GM12864 (cell line): ENCODE data around the gene TXNL4B.

Experiments
- DNase-seq: peaks from one replicate; pipeline ENCODE4 v3.0.0-alpha.2; 2011; ENCODE audit warnings: low read depth
- H3K4me3 ChIP-seq: 2 replicates; pipeline ENCODE4 v1.5.1; 2011; ENCODE audit warnings: mild to moderate bottlenecking, low read depth, low read length, control low read depth
- TF ChIP-seq, protein P1 (sequence below): IDR thresholded peaks from 2 replicates; pipeline ENCODE4 v1.5.1; 2011; ENCODE audit warnings: low read depth, mild to moderate bottlenecking, moderate library complexity, low read length, control low read depth, inconsistent platforms; ENCODE audit errors: missing control alignments

The TXNL4B gene

DNA sequence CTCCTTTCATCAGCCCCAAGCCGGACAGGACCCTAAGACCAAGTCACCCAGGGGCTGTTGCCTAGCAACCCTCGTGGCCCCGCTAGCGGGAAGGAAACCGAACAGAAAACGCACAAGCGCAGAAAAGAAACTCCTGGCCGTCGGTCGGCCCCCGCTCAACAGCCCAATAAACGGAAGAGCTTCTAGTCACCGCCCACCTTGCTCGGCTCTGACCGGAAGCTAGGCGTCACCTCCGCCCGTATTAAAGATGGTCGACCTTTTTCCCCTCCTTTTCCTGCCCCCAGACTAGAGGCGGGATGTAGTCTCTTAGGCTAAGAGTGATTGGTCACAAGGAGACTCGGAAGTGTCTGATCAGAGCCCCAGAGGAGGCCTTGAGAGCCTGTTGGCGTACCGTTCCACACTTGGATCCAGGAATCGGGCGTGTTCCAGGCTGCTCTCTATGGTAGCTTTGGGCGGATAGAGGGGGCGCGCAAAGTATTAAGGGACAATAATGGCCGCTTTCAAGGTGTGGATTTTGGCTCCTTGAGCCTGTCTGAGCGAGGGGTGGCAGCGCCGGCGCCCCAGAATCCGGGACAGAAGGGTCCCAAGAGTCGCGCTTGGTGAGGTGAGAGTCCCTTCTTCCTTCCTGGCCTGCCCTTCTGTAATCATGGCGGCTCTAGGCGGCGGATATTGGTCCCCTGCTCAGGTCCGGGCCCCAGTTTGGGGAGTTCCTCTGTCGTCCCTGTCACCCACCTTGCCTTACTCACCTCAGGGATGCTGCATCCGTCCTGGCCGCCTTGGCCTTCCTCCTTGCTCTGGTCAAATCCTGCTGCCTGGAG is at the start of gene TXNL4B, which contains the start of gene DHX38:
Gene TXNL4B, minus strand, starts transcription at position 173 of the 818 bp plus-strand sequence. CDS start 2,871 bp downstream, outside the sequence.
Gene DHX38, plus strand, starts transcription at position 400 of the 818 bp plus-strand sequence. CDS start 2,311 bp downstream, outside the sequence.
- peak within 1 kb of the TSS; percentile 91 for H3K4me3 ChIP-seq
- DNase-seq = peak; percentile 98
- TF ChIP-seq, protein P1, sequence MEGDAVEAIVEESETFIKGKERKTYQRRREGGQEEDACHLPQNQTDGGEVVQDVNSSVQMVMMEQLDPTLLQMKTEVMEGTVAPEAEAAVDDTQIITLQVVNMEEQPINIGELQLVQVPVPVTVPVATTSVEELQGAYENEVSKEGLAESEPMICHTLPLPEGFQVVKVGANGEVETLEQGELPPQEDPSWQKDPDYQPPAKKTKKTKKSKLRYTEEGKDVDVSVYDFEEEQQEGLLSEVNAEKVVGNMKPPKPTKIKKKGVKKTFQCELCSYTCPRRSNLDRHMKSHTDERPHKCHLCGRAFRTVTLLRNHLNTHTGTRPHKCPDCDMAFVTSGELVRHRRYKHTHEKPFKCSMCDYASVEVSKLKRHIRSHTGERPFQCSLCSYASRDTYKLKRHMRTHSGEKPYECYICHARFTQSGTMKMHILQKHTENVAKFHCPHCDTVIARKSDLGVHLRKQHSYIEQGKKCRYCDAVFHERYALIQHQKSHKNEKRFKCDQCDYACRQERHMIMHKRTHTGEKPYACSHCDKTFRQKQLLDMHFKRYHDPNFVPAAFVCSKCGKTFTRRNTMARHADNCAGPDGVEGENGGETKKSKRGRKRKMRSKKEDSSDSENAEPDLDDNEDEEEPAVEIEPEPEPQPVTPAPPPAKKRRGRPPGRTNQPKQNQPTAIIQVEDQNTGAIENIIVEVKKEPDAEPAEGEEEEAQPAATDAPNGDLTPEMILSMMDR = no peak

DNA sequence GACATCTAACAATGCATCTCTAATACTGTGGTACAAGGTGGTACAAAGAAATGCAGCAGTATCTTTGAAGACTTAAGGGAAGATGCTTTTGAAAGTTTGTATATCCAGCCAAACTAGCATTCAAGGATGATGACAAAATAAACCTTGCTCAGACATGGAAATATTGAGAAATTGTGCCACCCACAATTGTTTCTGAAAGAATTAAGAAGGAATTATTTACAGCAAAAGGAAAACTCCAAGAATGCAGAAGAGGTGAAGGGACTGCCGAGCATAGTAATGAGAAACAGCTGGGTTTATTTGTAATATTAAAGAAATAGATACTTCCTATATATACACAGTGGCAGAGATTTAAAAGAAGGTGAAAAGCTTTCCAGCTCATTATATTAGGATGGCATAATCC is 49.1 kb upstream of the TXNL4B start:
- no peak overlapping the region for H3K4me3 ChIP-seq
- TF ChIP-seq, protein P1 = no peak
- no peak for DNase-seq

DNA sequence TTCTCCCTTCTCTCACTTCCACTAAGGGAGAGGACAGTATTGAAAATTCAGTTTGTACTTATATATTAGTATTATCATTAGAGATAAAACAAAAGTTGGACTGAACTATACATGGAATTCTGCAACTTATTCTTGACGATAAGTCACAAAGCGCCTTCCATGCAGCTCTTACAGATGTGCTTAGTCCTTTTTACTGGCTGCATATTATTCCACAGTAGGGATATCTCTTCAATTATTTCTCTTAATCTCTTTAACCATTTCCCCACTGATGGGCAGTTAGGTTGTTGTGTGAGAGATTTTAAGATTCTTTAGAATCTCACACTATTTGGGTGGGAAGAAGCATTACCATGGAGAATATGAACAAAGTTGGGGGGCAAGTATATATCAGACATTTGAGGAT is 46.5 kb upstream of the TXNL4B start:
- TF ChIP-seq, protein P1 = no peak
- DNase-seq = no peak
- no peak overlapping the region for H3K4me3 ChIP-seq

DNA sequence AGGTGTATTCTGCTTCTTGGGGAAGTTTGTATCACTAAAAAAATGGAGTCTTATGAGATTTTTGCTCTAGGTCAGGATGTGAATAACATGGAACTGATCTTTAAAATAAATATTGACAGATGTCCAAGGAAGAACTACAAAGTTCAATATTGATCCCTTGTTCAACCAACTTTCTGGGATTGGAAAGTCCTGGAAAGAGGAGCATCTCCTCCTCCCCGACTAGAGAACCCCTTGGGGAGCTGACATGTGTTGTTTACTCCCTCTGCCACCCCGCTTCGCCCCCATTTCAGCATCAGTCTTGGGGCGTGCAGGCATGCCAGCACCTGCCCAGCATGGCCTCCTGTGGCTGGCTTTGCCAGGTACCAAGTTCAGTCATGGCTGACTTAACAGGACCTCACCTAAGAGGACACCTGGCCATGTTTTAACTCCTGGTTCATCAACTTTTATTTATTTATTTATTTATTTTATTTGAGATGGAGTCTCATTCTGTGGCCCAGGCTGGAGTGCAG is 44.7 kb upstream of the TXNL4B start:
- TF ChIP-seq, protein P1 = no peak
- DNase-seq = no peak
- no peak overlapping the region for H3K4me3 ChIP-seq

DNA sequence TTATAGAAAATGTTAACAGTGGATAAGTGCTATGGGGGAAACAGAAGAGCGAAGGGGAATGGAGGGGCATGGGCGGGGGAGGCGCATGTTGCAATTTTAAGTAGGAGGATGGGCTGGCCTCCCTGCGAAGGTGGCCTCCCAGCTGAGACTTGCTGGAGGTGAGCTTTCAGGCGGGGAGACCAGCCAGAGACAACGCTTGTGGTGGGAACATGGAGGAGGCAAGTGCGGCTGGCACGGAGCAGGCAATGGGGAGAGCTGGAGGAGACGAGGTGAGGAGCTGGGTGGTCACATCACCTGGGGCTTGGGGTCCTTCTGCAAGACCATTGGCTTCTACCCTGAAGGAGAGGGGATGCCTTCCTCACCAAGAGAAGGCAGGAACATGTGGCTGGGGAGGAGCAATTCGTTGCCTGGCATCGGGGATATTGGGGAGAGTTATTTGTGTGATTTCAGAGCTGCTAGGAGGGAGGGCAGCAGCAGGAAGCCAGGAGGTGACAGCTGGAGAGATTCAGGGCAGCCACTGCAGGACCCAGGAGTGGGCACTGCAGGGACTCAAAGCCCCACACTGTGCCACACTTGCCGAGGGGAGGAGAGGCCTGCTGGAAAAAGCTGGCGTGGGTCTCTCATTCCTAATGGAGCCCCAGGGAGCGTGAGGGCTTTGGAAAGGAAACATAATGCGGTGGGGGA is 44.1 kb upstream of the TXNL4B start:
- no peak overlapping the region for H3K4me3 ChIP-seq
- TF ChIP-seq, protein P1 = no peak
- no peak for DNase-seq

DNA sequence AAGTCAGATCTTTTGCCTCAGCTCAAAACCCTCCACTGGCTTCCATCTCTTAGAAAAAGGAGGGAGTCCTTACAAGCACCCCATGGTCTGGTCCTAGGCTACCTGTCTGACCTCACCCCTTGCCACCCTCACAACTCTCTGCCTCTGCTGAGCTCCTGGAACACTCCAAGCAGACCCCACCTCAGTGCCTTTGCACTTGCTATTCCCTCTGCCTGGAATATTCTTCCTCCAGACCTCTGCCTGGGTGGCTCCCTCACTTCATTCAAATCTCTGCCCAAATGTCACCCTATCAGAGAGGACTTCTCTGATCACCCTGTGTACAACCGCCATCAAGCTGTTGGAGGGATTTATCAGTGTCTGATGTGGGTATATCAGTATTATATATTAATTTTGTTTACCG is 41.1 kb upstream of the TXNL4B start:
- TF ChIP-seq, protein P1 = no peak
- no peak for DNase-seq
- H3K4me3 ChIP-seq = no peak overlapping the region
